ENCODE data around the gene PPP4R3C.
"Not testable (repeated sequence)": the region's sequence is repeated elsewhere in the genome, so short reads cannot be mapped to it uniquely, and the experiment has no call there.

PPP4R3C gene

DNA sequence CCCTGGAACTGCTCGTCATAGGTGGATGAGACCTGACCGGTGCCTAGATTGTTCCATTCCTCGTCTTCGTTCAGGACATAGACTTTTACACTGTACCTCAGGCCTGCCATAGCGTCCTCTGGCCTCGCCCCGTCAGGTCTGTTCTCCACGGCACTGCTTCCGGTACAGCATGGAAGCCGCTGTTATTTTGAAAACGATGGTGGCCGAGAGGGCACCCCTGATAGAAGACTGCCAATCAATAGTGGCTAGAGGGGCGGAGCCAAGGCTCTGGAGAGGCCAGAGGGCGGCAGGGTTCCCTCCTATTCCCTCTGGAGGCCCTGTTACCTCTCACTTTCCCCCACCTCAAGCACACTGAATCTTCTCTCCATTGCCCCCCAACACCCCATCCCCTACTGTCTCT lies at the start of gene PPP4R3C:
Gene PPP4R3C (minus strand): TSS at position 155 of the 400 bp plus-strand sequence. CDS start 45 bp downstream, at position 110.
- no peak for DNase-seq

DNA sequence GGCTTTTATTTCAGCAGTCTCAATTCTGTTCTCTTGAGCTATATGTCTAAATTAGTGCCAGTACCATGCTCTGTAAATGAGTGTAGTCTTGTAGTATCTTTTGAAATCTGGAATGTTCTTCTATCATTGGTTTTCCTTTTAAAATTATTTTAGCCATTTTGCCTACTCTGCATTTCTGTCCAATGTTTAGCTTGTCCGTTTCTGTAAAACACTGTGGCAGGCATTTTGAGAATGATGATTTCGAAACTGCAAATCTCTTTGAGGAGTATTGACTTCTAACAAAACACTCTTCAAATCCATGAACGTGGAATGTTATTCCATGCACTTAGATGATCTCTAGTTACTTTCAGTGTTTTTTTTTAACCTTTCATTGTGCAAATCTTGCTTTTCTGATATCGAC lies 28.3 kb upstream of the PPP4R3C start:
- DNase-seq, result no peak

DNA sequence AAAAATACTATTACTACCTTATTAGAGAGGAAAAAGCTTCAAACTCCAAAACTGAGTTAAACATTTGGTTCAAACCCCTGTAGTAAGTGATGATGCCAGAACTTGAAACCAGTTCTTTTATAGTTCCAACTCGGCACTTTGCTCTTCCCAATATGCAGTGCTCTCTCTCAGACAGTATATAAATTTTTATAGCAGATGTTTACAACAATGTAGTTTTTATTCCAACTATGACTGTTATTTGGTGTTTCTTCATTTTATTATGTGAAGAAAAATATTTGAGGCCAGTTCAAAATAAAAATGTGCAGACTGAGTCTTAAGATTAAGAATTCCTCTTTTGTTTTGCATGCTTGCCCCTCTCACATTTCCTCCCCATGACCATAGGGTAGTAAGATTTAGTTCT lies 2.9 kb upstream of the PPP4R3C start:
- DNase-seq, result no peak

DNA sequence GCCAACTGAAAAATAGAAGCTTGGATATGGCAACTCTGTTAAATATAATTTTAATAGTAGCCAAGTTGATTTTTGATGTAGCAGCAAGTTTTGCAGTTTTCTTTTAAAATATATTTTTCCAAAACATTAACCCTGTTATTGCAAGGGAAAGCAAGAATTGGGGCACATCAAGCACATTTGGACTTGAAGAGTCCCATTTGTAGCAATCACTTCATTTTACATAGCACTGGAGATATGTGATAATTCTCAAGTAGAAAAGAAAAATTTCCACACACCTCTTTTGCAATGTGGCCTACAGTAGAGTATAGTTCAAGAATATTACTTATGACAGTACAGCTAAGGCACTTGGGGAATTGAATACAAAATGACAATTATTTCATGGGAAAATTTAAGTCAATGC lies 1.9 kb upstream of the PPP4R3C start:
- no peak for DNase-seq

DNA sequence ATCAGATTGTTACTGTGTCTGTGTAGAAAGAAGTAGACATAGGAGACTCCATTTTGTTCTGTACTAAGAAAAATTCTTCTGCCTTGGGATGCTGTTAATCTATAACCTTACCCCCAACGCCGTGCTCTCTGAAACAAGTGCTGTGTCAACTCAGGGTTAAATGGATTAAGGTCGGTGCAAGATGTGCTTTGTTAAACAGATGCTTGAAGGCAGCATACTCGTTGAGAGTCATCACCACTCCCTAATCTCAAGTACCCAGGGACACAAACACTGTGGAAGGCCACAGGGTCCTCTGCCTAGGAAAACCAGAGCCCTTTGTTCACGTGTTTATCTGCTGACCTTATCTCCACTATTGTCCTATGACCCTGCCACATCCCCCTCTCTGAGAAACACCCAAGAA lies 4.0 kb downstream of the PPP4R3C start:
- not testable (repeated sequence) for DNase-seq

DNA sequence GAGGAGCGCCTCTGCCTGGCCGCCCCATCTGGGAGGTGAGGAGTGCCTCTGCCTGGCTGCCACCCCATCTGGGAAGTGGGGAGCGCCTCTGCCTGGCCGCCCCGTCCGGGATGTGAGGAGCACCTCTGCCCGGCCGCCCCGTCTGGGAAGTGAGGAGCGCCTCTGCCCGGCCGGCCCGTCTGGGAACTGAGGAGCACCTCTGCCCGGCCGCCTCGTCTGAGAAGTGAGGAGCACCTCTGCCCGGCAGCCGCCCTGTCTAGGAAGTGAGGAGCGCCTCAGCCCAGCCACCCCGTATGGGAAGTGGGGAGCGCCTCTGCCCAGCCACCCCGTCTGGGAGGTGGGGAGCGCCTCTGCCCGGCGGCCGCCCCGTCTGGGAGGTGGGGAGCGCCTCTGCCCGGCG lies 4.6 kb downstream of the PPP4R3C start:
- not testable (repeated sequence) for DNase-seq

DNA sequence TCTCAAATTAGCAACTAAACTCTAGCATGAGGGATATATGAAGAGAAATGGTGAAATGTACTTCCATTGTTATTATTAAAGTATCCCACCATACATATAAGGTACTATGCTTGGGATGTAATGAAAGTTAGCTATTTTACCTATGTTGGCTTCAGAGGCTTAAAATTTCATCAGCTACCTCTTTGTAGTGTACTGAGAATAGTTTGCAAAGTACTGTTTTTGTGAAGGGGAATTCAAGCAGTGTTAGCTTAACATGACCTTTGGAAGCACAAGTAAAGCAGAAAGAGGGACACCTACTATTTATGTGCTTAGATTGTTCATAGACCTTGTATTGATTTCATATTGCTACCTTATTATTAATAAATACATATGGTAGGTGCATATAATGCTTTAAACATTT lies 11.8 kb downstream of the PPP4R3C start:
- no peak for DNase-seq

DNA sequence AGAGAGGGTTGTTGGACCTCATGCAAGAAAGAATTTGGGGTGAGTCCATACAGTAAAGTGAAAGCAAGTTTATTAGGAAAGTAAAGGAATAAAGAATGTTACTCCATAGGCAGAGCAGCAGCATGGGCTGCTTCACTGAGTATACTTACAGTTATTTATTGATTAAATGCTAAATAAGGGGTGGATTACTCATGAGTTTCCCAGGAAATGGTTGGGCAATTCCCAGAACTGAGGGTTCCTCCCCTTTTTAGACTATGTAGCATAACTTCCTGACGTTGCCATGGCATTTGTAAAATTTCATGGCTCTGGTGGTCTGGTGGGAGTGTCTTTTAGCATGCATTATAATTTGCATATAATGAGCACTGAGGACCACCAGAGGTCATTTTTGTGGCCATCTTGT lies 16.7 kb downstream of the PPP4R3C start:
- no peak for DNase-seq

DNA sequence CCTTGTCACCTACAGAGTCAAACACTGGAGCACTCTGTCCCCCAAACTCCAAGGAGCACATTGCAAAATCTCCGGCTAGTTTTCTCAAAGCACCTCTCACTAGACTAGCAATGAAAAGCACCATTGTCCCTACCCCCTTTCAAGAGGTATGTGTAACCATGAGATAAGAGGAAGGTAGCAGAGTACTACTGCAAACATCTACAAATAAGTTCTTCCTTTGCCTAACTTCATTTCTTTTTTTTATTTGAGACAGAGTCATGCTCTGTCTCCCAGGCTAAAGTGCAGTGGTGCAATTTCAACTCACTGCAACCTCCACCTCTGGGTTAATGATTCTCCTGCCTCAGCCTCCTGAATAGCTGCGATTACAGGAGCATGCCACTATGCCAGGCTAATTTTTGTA lies 17.7 kb downstream of the PPP4R3C start:
- no peak for DNase-seq

DNA sequence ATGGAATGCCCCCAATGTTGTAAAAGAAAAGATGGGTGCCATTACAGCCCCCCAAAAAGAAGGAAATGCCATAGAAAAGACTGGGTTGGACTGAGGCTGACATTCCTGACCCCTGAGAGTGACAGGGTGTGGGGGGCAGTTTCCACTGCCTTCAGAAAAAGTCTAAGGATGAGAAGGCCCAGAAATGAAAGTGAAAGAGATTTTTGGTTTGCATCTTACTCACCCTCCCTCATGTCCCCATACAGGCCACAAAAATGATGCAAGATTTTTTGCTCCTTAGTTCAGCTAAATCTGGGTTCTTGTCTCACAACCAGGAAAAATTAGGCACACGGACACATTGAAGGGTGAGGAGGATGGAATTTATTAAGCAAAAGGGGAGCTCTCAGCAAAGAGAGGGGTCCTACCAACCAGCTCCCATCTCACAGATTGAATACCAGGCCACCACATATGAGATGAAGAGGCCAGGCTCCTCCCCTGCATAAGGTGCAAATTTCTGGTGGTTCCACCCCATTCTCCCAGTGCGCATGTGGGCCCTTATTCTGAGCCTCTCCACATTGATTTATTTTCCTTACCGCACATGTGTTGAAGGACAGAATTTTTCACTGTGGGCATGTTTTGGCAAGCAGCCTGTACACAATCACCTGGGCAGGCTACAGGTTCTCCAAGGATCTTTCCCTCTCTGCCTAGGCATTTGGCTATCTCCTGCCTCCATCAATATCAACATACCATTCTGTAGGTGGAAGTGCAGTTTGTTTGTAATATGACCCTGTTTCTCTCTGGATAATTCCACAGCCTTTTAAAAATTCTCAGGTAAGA lies 18.8 kb downstream of the PPP4R3C start:
- no peak for DNase-seq

DNA sequence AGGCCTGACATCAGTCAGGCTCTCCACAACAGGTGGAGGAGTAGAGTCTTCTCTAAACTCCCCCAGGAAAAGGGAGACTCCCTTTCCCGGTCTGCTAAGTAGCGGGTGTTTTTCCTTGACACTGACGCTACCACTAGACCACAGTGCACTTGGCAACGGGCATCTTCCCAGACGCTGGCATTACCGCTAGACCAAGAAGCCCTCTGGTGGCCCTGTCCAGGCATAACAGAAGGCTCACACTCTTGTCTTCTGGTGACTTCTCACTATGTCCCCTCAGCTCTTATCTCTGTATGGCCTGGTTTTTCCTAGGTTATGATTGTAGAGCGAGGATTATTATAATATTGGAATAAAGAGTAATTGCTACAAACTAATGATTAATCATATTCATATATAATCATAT lies 20.7 kb downstream of the PPP4R3C start:
- not testable (repeated sequence) for DNase-seq

DNA sequence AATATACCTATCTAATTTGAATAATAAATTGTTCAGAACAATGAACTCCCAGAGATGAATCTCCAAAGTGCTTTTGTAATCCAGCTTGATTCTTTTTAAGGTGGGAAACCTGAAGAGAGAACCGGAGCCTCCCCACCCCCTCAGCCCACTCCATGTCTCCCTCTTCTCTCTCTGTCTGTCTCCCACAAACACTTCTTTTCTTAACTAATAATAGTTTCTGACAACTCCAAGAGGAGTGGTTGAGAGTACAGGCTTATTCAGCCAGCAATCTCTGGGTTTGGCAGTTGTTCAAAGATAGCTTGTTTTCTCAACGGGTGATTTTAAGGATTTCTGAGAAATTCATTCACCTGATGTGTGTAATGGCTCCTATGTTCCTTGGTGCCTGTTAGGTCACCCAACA lies 23.4 kb downstream of the PPP4R3C start:
- DNase-seq, result no peak

DNA sequence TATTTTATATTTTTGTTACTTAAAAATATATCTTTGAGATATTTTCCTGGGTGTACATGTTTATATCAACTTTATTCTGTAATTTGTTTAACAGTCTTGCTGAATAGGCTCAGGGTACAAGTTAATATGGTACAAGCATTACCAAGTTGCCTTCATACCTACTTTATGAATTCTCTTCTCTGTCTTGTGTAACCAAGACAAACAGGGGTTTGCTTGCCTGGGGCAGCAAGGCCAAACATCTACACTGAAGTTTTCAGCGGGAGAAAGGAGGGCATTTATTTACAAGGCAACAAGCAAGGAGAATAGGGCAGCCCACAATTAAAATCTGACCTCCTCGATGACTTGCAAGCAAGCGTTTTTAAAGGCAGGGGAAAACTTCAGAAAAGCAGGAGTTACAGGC lies 24.2 kb downstream of the PPP4R3C start:
- DNase-seq, result no peak

DNA sequence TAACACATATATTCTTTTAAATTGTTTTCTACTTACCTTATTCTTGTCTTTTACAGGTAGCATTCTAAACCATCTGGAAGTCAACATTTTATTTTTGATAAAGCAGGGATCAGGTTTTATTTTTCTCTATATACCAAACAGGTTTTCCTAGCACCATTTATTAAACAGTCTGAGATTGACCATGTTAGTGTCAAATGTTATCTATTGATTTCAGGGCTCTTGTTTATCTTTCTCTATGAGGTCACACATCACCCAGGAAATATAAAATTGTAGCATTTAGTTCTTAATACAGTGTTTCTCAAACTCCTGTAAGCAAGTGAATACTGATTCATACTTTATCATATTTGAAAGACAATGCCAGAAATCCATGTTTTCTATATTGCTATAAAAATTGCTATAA lies 28.1 kb downstream of the PPP4R3C start:
- no peak for DNase-seq

Measured in NCI-H1694 treated with DMSO at 0.1 percent for 48 hours (cell line).